H1 (cell line): Measurements from ENCODE around the gene PLPPR1. TPM values are rescaled to one million over a fixed set of nuclear protein-coding genes. Genes with fewer than 3 reads are reported as not detected.

ENCODE experiments used
- CBX8 ChIP-seq: fragments of 300-800, 300-1000 bp; sonication (generic); IDR thresholded peaks from 2 replicates; pipeline ENCODE4 v1.7.1; 2016; ENCODE audit warnings: low read depth, low read length, borderline replicate concordance
- CHD1 ChIP-seq: IDR thresholded peaks from 2 replicates; pipeline ENCODE4 v1.6.1; 2012; ENCODE audit warnings: low read depth, low read length, improper control_type of control experiment
- RNF2 ChIP-seq: fragments of 200-900, 300-1000 bp; sonication (generic); IDR thresholded peaks from 2 replicates; pipeline ENCODE4 v1.7.1; 2016; ENCODE audit warnings: borderline replicate concordance, low read depth, mild to moderate bottlenecking, antibody characterized with exemption, low read length; ENCODE audit not compliant: poor library complexity, severe bottlenecking; ENCODE audit errors: missing control alignments
- TAF7 ChIP-seq: optimal IDR thresholded peaks from 2 replicates; pipeline ENCODE3; 2011; ENCODE audit warnings: low read depth, mild to moderate bottlenecking, inconsistent platforms, low read length, moderate library complexity, borderline replicate concordance
- TEAD4 ChIP-seq: IDR thresholded peaks from 2 replicates; pipeline ENCODE4 v1.6.1; 2012; ENCODE audit warnings: low read depth, low read length, inconsistent platforms, mixed read lengths
- ZNF274 ChIP-seq: IDR thresholded peaks from 2 replicates; pipeline ENCODE4 v1.7.0; 2012; ENCODE audit warnings: low read length, borderline replicate concordance; ENCODE audit errors: extremely low read depth
- polyA plus RNA-seq, 7 experiments: library from polyadenylated mRNA; depleted of rRNA in 3 of 7; stranded (reverse) in 5 of 7; unstranded in 2 of 7; fragments of >200 nt in 5 of 7; fragments of 200-250 nt in 2 of 7; gene quantifications; 1 replicate in 5 of 7; 2 replicates in 1 of 7; 4 replicates in 1 of 7; pipeline versions ENCODE4 v1.2.1 to v1.2.3, GENCODE V29; 2011 to 2013; ENCODE audit warnings: missing spikeins in 2 of 7, mixed read lengths in 2 of 7
- total RNA-seq: library from RNA; stranded (reverse); fragmentation: NEBNext Ultra II Directional; extraction: Animal tissue kit (Norgen Biotek cat#: 25700); gene quantifications from 2 replicates; pipeline ENCODE4 v1.2.1, GENCODE V29; 2021

The PLPPR1 gene
- total and polyA plus RNA-seq, 2 of the 8 experiments (the other 6 are each of a cell fraction or from before 2014, with no cell fraction given), result 1.4 to 1.8 TPM

DNA sequence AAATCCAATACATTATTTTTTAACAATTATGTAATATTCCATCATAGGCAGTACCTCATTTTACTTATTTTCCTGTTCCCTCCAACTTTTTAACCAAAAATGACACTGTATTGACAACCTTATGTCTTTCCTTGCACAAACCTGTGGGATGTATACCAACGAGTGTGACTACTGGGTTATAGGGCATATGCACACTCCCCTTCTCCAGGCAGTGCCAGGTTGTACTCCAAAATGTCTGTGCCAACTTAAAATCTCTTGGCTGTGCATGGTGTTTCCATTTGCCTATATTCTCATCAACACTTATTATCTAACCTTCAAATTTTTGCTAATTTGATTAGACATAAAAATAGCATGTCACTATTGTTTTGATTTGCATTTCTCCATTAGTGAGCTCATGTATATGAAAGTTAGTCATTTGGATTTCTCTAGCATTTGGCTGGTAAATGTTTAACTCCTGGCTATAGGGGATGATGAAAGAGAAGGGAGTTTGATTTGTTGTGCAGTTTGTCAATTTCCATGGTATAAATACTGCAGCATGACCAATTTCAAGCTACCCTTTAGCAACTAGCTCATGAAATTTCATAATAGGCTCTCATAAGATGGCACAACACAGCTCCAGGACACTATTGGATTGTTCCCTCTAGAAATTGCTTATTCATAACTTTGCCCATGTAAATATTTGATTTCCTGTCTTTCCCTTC lies 226.4 kb downstream of the PLPPR1 start (continued):
- no peak for TF ChIP-seq CBX8
- no peak for TF ChIP-seq TEAD4
- no peak for TF ChIP-seq TAF7
- TF ChIP-seq CHD1, result no peak
- TF ChIP-seq RNF2, result no peak
- TF ChIP-seq ZNF274, result no peak
